Liver (tissue), 9 donors: ENCODE results near the gene FREM3. TPM values are rescaled to one million over a fixed set of nuclear protein-coding genes. Genes with fewer than 3 reads are reported as not detected.

Experiments
- DNase-seq: peaks from one replicate; pipeline ENCODE4 v3.0.0-alpha.2; 2017; ENCODE audit warnings: low spot score
- H3K27ac ChIP-seq, 2 donors: one replicate each; pipeline ENCODE4 v1.7.0; 2013; ENCODE audit warnings: inconsistent platforms in 2 of 2, low read length in 2 of 2, control low read depth in 1 of 2, low read depth in 1 of 2, mild to moderate bottlenecking in 1 of 2
- H3K27me3 ChIP-seq, 4 donors: one replicate each; pipeline versions ENCODE4 v1.6.1 to v1.7.0; 2013; ENCODE audit warnings: low read length in 3 of 4, inconsistent platforms in 1 of 4, mild to moderate bottlenecking in 1 of 4, moderate library complexity in 1 of 4; ENCODE audit not compliant: control insufficient read depth in 4 of 4, insufficient read depth in 4 of 4
- H3K36me3 ChIP-seq, 4 donors: one replicate each; pipeline versions ENCODE4 v1.6.1 to v1.7.0; 2013; ENCODE audit warnings: low read length in 3 of 4, mild to moderate bottlenecking in 3 of 4, low read depth in 1 of 4, moderate library complexity in 1 of 4; ENCODE audit not compliant: control insufficient read depth in 4 of 4, insufficient read depth in 3 of 4
- H3K4me1 ChIP-seq, 4 donors: one replicate each; pipeline versions ENCODE4 v1.6.1 to v1.7.0; 2013; ENCODE audit warnings: low read length in 3 of 4, mild to moderate bottlenecking in 3 of 4, moderate library complexity in 1 of 4; ENCODE audit not compliant: control insufficient read depth in 4 of 4, insufficient read depth in 4 of 4
- H3K4me3 ChIP-seq, 3 donors: one replicate each; pipeline versions ENCODE4 v1.6.1 to v1.7.0; 2013; ENCODE audit warnings: low read length in 3 of 3, control low read depth in 1 of 3, low read depth in 1 of 3, mild to moderate bottlenecking in 1 of 3
- H3K9ac ChIP-seq, 2 donors: one replicate each; pipeline ENCODE4 v1.7.0; 2013; ENCODE audit warnings: low read length in 2 of 2, mild to moderate bottlenecking in 2 of 2, moderate library complexity in 2 of 2, control low read depth in 1 of 2, low read depth in 1 of 2
- H3K9me3 ChIP-seq, 4 donors: one replicate each; pipeline versions ENCODE4 v1.6.1 to v1.7.0; 2013; ENCODE audit warnings: low read length in 3 of 4; ENCODE audit not compliant: control insufficient read depth in 4 of 4
- ATF3 ChIP-seq: IDR thresholded peaks from 2 replicates; pipeline ENCODE4 v1.6.1; 2016; ENCODE audit warnings: antibody characterized with exemption
- CTCF ChIP-seq: fragments of 150-350 bp; IDR thresholded peaks from 2 replicates; pipeline ENCODE4 v1.5.1; 2017; ENCODE audit warnings: improper control_type of control experiment, low read depth, low read length; ENCODE audit not compliant: missing input control
- EGR1 ChIP-seq, 2 donors: IDR thresholded peaks; 2 replicates each; pipeline ENCODE4 v1.6.1; 2016 to 2018; ENCODE audit warnings: antibody characterized with exemption in 2 of 2, low read depth in 2 of 2
- FOXA2 ChIP-seq: IDR thresholded peaks from 2 replicates; pipeline ENCODE4 v1.6.1; 2016; ENCODE audit warnings: antibody characterized with exemption
- GABPA ChIP-seq, 2 donors: IDR thresholded peaks in 1 of 2; conservative IDR thresholded peaks in 1 of 2; 2 replicates each; pipeline ENCODE4 v1.6.1; 2016; ENCODE audit warnings: antibody characterized with exemption in 2 of 2, mild to moderate bottlenecking in 1 of 2, moderate library complexity in 1 of 2
- HNF4G ChIP-seq: IDR thresholded peaks from 2 replicates; pipeline ENCODE4 v1.6.1; 2016; ENCODE audit warnings: antibody characterized with exemption
- NR2F2 ChIP-seq: IDR thresholded peaks from 2 replicates; pipeline ENCODE4 v1.6.1; 2016; ENCODE audit warnings: antibody characterized with exemption
- RAD21 ChIP-seq, 2 donors: IDR thresholded peaks; 2 replicates each; pipeline ENCODE4 v1.6.1; 2016; ENCODE audit warnings: antibody characterized with exemption in 2 of 2, mild to moderate bottlenecking in 2 of 2
- RXRA ChIP-seq, 2 donors: IDR thresholded peaks; 2 replicates each; pipeline ENCODE4 v1.6.1; 2017 to 2018; ENCODE audit warnings: antibody characterized with exemption in 2 of 2, mild to moderate bottlenecking in 1 of 2
- SP1 ChIP-seq: IDR thresholded peaks from 2 replicates; pipeline ENCODE4 v1.6.1; 2018; ENCODE audit warnings: antibody characterized with exemption, mild to moderate bottlenecking
- TAF1 ChIP-seq: conservative IDR thresholded peaks from 2 replicates; pipeline ENCODE4 v1.6.1; 2016; ENCODE audit warnings: antibody characterized with exemption, mild to moderate bottlenecking
- YY1 ChIP-seq: IDR thresholded peaks from 2 replicates; pipeline ENCODE4 v1.6.1; 2016; ENCODE audit warnings: antibody characterized with exemption, mild to moderate bottlenecking
- ZBTB33 ChIP-seq: IDR thresholded peaks from 2 replicates; pipeline ENCODE4 v1.6.1; 2016; ENCODE audit warnings: antibody characterized with exemption
- WGBS: extraction: QIAGEN DNeasy Blood & Tissue Kit; methylation state at CpG from one replicate; pipeline ENCODE4 v1.1.7; 2013; 5-methylcytosine and 5-hydroxymethylcytosine counted together
- polyA plus RNA-seq, 2 donors: library from polyadenylated mRNA; stranded (reverse) in 1 of 2; unstranded in 1 of 2; fragments of 200-250 nt in 1 of 2; fragments of >200 nt in 1 of 2; fragmentation: Nextera tagmentation in 1 of 2; extraction: Ambion mirVana in 1 of 2; gene quantifications; one replicate each; pipeline versions ENCODE4 v1.2.1 to v1.2.3, GENCODE V29; 2013 to 2015
- total RNA-seq, 2 donors: library from RNA; depleted of rRNA; stranded (reverse); fragments of >200 nt; gene quantifications; one replicate each; pipeline ENCODE4 v1.2.3, GENCODE V29; 2014
- donor health status: healthy.
- donor health status: healthy.
- donor health status: healthy.
- donor health status: healthy.
- donor health status: healthy.

Gene FREM3
- total and polyA plus RNA-seq, 4 donors: not detected

GRCh38 chr4:143668930-143669552 lies 31.4 kb downstream of the FREM3 start (continued):
- no peak for TF ChIP-seq ATF3
- TF ChIP-seq CTCF: no peak

GRCh38 chr4:143667461-143667860 lies 33.0 kb downstream of the FREM3 start:
- no peaks in the 10 kb centered on the region for H3K4me1 ChIP-seq
- H3K27me3 ChIP-seq: no peaks in the 10 kb centered on the region
- no peaks in the 10 kb centered on the region for H3K36me3 ChIP-seq
- TF ChIP-seq EGR1 (IDR thresholded peaks at IDR 0.05; ENCODE audit: low read depth in 2 of 2): no peak
- TF ChIP-seq YY1: peak; percentile 29
- TF ChIP-seq HNF4G: no peak
- TF ChIP-seq NR2F2: peak; percentile 28
- no peak for TF ChIP-seq GABPA (IDR thresholded peaks at IDR 0.05 in 1 of 2, conservative IDR thresholded peaks at IDR 0.05 in 1 of 2)
- TF ChIP-seq RAD21 (IDR thresholded peaks at IDR 0.05): no peak
- no peak for TF ChIP-seq RXRA (IDR thresholded peaks at IDR 0.05)
- no peak for TF ChIP-seq ZBTB33
- no peak for TF ChIP-seq SP1
- TF ChIP-seq CTCF: no peak
- TF ChIP-seq FOXA2: no peak
- no peak overlapping the region for H3K9ac ChIP-seq
- no peak overlapping the region for H3K4me3 ChIP-seq
- H3K27ac ChIP-seq: no peak overlapping the region
- H3K9me3 ChIP-seq: no peaks in the 10 kb centered on the region
- WGBS: 61% methylated on average over 4 of the region's 4 CpGs
- DNase-seq: no peak

- Histone ChIP-seq H3K27me3 (no peaks in the 10 kb centered on the region), H3K4me1 (no peaks in the 10 kb centered on the region), H3K27ac (no peak overlapping the region), H3K9ac (no peak overlapping the region), H3K36me3 (no peaks in the 10 kb centered on the region), H3K4me3 (no peak overlapping the region), H3K9me3 (no peaks in the 10 kb centered on the region)
- 90% methylated on average over 4 of the region's 4 CpGs for WGBS
- DNase-seq: no peak
- no peak for TF ChIP-seq NR2F2
- no peak for TF ChIP-seq SP1
- no peak for TF ChIP-seq TAF1
Measured at GRCh38 chr4:143658336-143658735, 42.1 kb downstream of the FREM3 start.
